NCI-H2196 (cell line): ENCODE data around the gene ELANE.

Experiments used
- DNase-seq: peaks from one replicate; lab custom pipeline; 2025; ENCODE audit not compliant: unreplicated experiment; lab: John Stamatoyannopoulos, UW

Gene ELANE

DNA sequence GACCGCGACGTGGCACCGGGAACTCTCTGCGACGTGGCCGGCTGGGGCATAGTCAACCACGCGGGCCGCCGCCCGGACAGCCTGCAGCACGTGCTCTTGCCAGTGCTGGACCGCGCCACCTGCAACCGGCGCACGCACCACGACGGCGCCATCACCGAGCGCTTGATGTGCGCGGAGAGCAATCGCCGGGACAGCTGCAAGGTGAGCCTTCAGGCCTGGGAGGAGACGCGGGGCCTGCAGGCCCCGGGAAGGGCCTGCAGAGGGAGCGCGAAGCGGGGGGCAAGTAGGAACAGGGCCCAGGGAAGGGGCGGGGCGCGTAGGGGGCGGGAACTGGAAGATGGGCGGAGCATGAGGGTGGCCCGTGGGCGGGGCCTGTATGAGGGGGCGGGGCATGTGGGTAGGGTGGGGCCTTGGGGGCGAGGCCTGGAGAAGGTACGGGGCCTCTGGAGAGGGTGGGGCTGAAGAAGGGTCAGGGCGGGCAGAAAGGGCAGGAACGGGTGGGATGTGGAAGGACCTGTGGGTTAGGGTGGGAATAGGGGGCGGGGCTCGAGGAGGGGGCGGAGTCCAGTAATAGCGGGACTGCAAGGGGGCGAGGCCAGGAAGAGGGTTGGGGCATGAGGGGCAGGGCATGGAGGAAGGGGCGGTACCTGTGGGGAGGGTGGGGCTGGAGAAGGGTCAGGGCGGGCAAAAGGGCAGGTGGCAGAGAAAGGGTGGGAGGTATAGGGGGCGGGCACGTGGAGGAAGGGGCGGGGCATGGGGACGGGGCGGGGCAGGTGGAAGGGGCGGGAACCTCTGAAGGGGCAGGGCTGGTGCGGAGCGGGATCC, 9.9 kb downstream of the ELANE start:
- DNase-seq: peak; percentile 83

DNA sequence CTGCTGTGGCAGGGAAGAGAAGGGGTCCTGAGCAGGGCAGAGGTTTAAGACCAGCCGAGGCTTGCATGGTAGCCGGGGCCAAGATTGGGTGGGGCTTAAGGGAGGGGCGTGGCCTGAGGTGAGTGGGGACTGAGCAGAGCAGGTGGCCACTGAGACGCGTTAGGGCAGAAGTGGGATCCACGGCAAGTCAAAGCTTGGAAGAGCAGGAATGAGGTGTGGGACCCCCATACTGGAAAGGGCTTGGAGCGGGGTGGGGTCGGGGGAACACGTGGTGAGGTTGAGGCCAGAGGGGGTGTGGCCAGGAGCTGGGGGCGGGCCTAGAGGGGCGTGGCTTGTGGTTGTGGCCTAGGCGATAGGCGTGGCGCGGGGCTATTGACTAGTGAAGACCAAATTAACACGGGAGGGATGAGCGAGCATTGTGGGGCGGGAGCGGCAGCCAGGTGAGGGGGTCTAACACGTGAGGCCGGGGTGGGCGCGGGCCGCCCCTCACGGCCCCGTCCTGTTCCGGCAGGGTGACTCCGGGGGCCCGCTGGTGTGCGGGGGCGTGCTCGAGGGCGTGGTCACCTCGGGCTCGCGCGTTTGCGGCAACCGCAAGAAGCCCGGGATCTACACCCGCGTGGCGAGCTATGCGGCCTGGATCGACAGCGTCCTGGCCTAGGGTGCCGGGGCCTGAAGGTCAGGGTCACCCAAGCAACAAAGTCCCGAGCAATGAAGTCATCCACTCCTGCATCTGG, 10.6 kb downstream of the ELANE start:
- peak; percentile 44 for DNase-seq

DNA sequence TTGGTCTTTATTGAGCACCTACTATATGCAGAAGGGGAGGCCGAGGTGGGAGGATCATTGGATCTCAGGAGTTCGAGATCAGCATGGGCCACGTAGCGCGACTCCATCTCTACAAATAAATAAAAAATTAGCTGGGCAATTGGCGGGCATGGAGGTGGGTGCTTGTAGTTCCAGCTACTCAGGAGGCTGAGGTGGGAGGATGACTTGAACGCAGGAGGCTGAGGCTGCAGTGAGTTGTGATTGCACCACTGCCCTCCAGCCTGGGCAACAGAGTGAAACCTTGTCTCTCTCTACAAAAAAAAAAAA, 11.2 kb downstream of the ELANE start:
- DNase-seq: no peak

DNA sequence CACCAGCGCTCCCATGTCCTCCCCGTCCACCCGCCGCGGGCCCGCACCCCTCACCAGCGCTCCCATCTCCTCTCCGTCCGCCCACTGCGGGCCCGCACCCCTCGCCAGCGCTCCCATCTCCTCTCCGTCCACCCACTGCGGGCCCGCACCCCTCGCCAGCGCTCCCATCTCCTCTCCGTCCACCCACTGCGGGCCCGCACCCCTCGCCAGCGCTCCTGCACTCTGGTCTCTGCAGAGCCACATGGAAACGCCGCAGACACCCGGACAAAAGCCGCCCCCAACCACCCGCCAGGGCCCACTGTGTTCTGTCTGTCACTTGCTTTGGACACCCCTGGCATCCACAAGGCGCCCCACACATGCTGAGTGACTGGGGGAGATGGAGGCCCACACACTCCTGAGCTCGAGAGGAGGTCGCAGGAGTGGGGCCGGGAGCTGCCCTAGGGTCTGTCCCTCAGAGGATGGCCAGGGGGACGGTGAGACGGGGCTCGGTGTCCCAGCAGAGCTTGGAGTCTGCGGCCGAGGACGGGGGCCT, 14.7 kb downstream of the ELANE start:
- DNase-seq: no peak

DNA sequence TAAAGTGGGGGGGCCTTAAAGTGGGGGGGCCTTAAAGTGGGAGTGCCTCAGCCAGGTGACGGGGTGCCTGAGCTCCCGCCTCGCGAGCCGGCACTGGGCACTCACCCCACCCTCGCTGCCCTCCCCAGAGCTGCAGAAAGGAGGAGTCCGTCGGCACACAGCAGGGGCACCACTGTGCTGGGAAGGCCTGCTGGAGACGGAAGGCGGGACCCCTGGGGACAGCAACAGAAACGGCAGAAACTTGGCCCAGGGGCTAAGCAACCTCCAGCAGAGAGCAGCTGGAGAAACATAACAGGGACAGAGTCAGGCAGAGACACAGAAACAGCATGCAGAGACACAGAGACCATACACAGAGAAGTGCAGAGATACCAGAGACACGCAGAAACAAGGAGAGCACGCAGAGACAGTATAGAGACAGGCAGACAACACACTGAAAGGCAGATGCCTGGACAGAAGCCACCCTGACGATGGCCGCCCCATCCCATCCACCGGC, 15.2 kb downstream of the ELANE start:
- DNase-seq: no peak

DNA sequence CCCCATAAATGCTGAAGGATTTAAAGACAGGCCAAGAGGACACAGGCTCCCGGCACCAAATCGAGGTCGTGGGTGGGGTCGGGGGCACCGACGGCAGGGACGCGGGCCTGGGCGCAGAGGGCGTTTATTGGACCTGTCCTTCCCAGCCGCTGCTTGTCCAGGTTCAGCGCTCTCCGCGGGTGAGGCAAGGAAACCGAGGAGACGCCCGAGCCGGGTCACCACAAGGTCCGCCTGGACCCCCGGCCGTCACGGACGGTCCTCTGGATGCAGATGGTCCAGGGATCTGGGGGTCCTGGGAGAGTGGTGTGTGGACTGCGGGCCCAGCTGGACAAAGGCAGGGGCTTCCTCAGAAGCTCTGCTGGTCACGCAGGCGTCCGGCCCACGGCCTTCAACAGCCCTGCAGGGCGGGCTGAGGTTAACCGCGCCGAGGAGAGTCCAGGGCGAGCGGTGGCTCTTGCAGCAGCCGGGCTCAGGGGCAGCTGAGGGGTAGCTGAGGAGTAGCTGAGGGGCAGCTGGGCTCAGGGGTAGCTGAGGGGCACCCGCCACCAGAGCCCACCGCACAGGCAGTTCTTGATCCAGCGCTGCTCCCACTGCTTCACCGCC, 15.9 kb downstream of the ELANE start:
- no peak for DNase-seq

DNA sequence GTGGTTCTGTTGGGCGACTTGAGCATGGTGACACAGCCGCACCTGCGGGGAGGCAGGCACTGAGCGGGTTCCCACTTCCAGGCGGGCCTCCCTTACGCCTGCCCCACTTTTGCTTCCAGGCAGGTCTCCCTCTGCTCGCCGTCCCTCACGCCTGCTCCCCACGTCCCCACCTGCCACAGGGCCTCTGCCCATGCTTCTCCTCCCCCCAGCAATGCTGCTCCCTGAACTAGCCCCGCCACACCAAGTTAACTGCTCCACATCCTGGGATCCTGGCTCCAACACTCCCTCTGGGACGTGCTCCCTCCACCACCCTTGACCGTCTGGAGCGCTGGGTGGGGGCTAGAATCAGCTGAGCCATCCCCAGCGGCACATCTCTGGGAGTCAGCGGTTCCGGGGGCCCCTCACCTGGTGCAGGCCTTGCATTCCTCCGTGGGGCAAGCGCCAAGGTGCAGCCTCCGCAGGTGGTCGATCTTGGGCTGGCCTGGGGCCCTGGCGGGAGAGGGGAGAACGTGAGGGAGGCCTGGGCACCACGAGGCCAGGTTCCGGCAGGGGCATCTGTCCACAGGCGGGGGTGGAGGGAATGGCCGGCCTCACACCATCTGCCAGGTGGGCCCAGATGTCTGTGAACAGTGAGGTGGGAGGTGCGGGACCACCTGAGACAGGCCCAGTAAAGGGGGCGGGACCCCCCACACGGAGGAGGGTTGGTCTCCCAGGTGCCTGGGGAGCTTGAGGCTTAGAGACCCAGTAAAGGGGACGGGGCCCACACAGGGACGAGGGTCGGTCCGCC, 16.5 kb downstream of the ELANE start:
- DNase-seq: no peak

DNA sequence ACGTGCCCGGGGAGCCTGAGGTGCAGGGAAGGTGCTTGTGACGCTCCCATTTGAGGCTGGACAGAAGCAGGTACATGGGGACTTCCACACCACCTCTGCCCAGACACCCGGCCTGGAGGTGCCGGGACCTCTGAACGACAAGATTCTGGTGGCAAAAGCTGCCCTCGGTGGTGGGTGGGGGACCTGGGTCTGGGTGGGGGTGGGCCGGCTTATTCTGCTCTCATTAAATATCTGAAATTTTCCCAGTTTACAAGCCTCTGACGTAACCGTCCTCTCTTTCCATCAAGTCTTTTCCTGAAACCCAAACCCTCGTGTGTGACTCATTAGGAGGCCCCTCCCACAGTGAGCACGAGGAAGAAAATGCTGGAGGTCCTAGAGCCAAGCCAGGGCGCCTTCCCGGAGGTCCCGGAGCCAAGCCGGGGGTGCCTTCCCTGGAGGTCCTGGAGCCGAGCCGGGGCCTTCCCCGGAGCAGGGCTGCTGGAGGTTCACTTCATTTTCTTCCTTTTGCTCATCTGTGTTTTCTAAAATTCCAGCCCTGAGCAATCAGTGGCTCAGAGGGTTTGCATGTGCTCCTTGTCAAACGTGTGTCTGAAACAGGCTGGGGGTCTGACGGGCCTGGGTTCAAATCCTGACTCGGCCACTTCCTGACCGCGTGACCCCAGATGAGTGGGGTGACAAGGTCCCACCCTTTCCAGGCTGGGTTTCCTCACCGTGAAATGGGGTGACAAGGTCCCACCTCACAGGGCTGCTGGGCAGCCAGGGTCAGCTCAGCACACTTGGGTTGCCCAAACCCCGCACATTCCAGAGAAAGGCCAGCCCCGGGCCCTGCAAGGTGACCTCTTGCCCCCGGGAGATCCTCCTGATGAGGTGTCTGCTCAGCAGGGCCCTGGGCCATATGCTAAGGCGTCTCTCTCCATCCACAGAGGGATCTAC, 17.4 kb downstream of the ELANE start:
- DNase-seq: peak; percentile 42

DNA sequence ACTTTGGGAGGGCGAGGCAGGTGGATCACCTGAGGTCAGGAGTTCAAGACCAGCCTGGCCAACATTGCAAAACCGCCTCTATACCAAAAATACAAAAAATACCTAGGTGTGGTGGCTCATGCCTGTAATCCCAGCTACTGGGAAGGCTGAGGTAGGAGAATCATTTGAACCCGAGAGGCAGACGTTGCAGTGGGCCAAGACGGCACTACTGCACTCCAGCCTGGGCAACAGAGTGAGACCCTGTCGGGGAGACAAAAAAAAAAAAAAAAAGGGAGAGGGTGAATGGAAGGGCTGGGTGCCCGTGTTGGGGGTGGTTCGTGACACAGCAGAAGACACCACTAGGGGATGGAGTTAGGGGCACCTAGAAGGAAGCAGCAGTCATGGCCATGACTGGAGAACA, 18.2 kb downstream of the ELANE start:
- no peak for DNase-seq

DNA sequence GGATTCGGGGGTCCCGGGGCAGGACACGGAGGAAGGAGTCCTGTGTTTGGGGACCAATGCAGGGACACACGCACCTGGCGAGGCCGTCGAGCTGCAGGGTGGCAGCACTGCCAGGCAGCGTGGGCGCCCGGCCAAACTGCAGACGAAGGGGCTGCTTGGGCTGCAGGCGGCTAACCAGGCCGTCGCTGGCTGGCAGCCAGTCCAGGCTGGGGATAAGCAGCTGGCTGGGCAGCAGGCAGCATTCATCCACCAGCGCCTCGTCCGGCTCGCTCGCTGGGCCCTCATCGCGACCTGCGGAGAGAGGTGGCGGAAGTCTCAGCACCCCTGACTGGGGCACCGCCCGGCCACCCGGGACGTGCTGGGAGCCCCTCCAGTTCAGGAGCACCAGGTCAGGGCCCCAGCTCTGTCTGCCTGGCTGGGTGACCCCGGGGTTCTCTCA, 18.9 kb downstream of the ELANE start:
- DNase-seq: peak; percentile 92

DNA sequence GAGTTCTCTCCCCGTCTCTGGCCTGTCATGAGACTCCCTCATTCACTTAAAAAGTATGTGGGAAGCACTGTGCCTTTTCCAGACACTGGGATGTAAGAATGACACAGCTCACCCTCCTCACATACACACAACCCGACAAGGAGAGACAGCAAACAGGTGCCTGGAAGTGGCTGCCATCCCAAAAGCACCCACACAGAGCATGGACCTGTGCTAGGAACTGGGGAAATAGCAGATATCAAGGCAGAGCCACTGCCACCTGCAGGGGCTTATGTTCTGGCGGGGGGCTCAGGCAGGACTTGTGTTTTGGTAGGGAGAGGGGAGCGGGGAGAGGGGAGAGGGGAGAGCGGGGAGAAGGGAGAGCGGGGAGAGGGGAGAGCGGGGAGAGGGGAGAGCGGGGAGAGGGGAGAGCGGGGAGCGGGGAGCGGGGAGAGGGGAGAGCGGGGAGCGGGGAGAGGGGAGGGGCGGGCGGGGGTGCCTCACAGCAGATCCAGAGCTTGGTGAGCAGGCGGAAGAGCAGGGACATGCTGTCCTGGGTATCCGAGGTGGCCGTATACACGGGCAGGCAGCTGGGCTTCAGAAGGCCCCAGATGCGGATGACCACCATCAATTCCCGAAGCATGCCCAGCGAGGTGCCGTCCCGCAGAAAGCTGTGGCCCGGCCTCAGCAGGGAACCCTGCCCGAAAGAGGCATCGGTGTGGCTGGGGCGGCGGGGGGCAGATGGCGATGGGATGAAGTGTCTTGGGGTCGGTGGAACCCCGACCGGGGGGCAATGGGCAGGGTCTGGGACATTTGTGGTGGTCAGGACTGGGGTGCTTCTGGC, 19.6 kb downstream of the ELANE start:
- DNase-seq: no peak

DNA sequence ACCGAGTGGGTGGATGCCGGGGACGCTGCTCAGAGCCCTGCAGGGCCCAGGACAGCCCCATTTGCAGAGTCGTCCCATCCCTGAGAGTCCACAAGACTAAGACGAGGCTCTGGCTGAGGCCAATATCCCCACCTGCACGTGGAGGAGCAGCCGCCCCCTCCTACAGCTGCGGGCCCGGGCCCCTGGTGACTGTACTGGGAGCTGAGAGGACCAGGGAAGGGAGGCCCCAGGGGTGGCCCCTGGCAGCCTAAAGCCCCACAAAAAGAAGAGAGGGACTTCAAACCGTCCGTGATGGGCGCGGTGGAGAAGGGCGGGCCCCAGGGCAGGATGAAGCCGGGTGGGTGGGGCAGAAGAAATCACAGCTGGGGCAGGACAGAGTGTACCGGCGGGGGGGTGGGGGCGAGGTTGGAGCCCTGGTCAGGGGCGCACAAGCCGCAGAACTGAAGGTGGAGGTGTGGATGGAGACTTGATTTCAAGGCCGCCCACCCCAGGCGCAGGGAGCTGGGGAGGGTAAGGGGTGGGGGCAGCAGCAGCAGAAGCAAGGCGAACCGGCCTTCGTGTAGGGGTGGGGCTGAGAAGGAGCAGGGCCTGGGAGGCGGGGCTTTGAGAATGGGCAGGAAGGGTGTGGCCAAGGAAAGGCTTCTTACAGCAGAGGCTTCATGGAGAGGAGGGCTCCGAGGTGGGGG, 20.3 kb downstream of the ELANE start:
- no peak for DNase-seq

DNA sequence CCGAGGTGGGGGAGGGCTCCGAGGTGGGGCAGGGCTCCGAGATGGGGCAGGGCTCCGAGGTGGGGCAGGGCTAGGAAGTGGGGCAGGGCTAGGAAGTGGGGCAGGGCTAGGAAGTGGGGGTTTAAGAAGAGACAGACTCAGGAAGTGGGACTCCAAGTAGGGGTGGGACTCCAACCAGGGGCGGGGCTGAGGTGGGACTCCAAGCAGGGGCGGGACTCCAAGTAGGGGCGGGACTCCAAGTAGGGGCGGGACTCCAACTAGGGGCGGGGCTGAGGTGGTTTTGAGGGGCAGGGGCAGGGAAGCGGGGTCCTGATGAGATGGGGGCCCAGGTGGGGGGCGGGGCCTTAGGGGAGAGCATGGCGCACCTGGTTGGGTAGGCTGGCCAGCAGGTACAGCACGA, 21.0 kb downstream of the ELANE start:
- DNase-seq: no peak

DNA sequence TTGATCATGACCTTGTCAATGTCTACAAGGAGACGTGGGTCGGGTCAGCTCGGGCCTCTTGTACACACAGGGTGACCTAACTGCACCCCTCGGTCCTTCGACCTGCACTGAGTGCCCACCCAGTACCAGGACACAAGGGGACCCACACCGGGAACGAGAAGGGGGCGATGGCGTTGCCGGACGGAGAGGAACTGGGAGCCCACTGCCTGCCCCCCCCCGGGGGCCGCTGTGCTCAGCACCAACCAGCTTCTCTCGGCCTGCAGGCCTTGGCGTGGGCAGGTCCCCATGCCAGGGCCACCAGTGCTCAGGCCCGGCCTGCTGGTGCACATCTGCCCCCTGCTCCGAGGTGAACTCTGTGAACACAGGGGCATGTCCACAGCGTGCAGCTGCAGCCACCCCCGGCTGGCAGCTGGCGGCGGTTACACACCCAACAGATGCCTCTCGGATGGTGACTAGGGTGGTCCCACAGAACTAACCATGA, 21.5 kb downstream of the ELANE start:
- DNase-seq: no peak

DNA sequence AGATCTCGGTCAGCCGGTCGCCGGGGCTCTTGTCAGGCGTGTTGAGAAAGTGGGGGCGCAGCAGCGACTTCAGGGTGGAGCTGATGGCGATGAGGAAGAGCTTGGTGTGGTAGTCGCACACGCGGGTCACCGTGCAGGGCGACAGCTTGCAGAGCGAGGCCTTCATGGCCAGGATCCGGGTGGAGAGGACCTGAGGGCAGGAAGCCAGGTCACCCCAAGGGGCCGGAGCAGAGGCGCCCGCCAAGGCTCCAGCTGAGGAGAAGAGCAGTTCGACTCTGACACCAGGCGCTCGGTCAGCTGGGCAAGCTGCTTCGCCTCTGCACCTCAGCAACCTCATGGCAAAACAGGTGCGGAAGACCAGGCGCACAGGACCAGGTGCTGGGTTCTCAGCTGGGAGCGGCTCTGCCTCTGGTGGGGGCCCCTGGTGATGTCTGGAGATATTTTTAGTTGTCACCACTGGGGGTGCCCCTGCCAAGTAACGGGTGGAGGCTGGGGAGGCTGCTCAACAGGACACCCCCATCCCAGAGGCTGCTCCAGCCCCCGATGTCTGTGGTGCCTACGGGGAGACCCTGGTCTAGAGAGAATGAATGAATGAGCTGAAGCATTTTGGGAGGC, 23.3 kb downstream of the ELANE start:
- DNase-seq: no peak

DNA sequence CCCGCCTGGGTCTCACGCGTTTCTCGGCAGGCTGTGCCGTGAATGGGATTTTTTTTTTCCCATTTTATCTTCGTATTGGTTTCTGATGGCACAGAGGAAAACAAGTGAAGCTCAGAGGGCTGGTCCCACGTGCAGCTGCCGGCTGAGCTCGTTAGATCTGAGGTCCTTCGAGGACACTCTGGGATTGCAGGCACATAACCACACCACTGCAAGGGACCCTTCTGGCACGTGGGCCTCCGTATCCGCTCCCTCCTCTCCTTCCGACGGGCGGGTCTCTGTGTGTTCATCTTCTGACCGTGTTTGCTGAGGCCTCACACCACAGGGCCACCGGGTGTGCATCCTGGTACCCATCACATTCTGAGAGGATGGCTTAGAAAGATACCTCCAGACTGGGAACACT, 24.0 kb downstream of the ELANE start:
- no peak for DNase-seq

DNA sequence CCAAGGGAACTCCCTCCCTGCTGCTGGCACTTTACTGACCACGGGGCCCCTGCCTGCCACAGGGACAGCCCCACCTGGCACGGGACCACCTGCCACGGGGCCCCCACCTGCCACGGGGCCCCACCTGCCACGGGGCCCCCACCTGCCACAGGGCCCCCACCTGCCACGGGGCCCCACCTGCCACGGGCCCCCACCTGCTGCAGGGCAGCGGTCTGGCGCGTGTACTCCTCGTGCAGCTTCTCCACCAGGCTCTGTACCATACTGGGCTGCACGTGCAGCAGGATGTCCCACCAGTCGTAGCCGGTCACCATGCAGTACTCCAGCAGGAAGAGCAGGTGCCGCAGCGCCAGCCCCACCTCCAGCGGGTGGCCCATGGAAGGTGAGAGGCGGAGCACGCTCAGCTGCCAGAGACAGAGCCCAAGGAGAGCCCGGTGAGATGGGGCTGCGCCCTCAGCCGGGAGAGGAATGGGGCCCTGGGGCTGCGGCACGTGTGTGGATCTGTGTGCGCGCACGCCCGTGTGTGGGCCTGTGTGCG, 24.7 kb downstream of the ELANE start:
- DNase-seq: peak; percentile 44
